A549 (cell line): ENCODE measurements around the gene SHISAL1. TPM values are rescaled to one million over a fixed set of nuclear protein-coding genes. Genes with fewer than 3 reads are reported as not detected.

Experiments used
- ATAC-seq, 2 experiments: fragments of 200-7000 bp in 1 of 2; fragments of >200 bp in 1 of 2; cut with Nextera tagmentation in 1 of 2; cut with Tn5 transposase in 1 of 2; 3 replicates each; pipeline versions ENCODE4 v1.8.0 to v1.9.1; 2018 to 2020; ENCODE audit warnings: mild to moderate bottlenecking in 1 of 2, moderate library complexity in 1 of 2
- CTCF ChIA-PET: fragments of 300-600 bp; sonication (Branson Sonifier 250); formaldehyde crosslinking; extraction: SDS; loops from one replicate; lab custom pipeline; 2021; ENCODE audit warnings: antibody characterized with exemption, inconsistent platforms; lab: Yijun Ruan, JAX
- POLR2A ChIA-PET: fragments of 350-600 bp; formaldehyde crosslinking; extraction: SDS; loops from one replicate; lab custom pipeline; 2021; ENCODE audit warnings: antibody characterized with exemption, inconsistent platforms; lab: Yijun Ruan, JAX
- DNase-seq, 2 experiments: peaks; one replicate each; pipeline versions ENCODE4 v3.0.0 to v3.0.0-alpha.2; 2011 to 2016; ENCODE audit warnings: low read depth in 1 of 2, low spot score in 1 of 2
- FAIRE-seq: peaks from 2 replicates; lab custom pipeline; 2011; peaks lifted over from hg19 to GRCh38; lab: Jason Lieb, UNC
- H3K27ac ChIP-seq, 2 experiments: fragments of >200 bp; sonication (Bioruptor Twin); formaldehyde crosslinking; 3 replicates each; pipeline ENCODE4 v1.5.1; 2016 to 2017
- H3K4me1 ChIP-seq: fragments of >200 bp; sonication (Bioruptor Twin); formaldehyde crosslinking; 3 replicates; pipeline ENCODE4 v1.6.1; 2016
- H3K4me2 ChIP-seq: fragments of >200 bp; sonication (Bioruptor Twin); formaldehyde crosslinking; 3 replicates; pipeline ENCODE4 v1.6.1; 2016
- H3K4me3 ChIP-seq: fragments of >200 bp; sonication (Bioruptor Twin); formaldehyde crosslinking; 3 replicates; pipeline ENCODE4 v1.5.1; 2016
- H3K9me3 ChIP-seq: fragments of >200 bp; sonication (Bioruptor Twin); formaldehyde crosslinking; 3 replicates; pipeline ENCODE4 v1.6.1; 2016
- CBX2 ChIP-seq: fragments of 200-600 bp; sonication (generic); IDR thresholded peaks from 2 replicates; pipeline ENCODE4 v1.6.1; 2016; ENCODE audit warnings: low read depth, mild to moderate bottlenecking, borderline replicate concordance
- CBX8 ChIP-seq: fragments of 200-600 bp; sonication (generic); IDR thresholded peaks from 2 replicates; pipeline ENCODE4 v1.6.1; 2016
- CHD4 ChIP-seq: fragments of 200-600 bp; sonication (generic); IDR thresholded peaks from 2 replicates; pipeline ENCODE4 v1.6.1; 2016; ENCODE audit warnings: antibody characterized with exemption, mild to moderate bottlenecking, borderline replicate concordance
- EHF ChIP-seq: fragments of 250-450 bp; sonication (Bioruptor Pico); IDR thresholded peaks from 2 replicates; pipeline ENCODE4 v1.5.0; 2020; ENCODE audit warnings: mild to moderate bottlenecking
- EP300 ChIP-seq, 2 experiments: fragments of >200 bp; sonication (Bioruptor Twin); formaldehyde crosslinking; IDR thresholded peaks; 2 replicates in 1 of 2; 3 replicates in 1 of 2; pipeline ENCODE4 v1.6.1; 2016 to 2017
- ESRRA ChIP-seq: fragments of 150-350 bp; IDR thresholded peaks from 2 replicates; pipeline ENCODE4 v1.6.1; 2014; ENCODE audit warnings: mild to moderate bottlenecking, low read length, borderline replicate concordance
- FOSB ChIP-seq: fragments of 250-450 bp; sonication (Bioruptor Pico); IDR thresholded peaks from 2 replicates; pipeline ENCODE4 v1.5.0; 2020; ENCODE audit warnings: mild to moderate bottlenecking, moderate library complexity
- FOSL2 ChIP-seq, 2 experiments: fragments of 450-650 bp in 1 of 2; fragments of >200 bp in 1 of 2; sonication (Bioruptor Twin) in 1 of 2; formaldehyde crosslinking; IDR thresholded peaks; 2 replicates each; pipeline versions ENCODE4 v1.5.0 to v1.6.1; 2016 to 2020; ENCODE audit warnings: mild to moderate bottlenecking in 1 of 2, moderate library complexity in 1 of 2
- FOXS1 ChIP-seq: fragments of 250-450 bp; sonication (Bioruptor Pico); IDR thresholded peaks from 2 replicates; pipeline ENCODE4 v1.5.0; 2020; ENCODE audit warnings: mild to moderate bottlenecking, moderate library complexity
- GATA3 ChIP-seq: IDR thresholded peaks from 2 replicates; pipeline ENCODE4 v1.6.1; 2012; ENCODE audit warnings: borderline replicate concordance
- HDAC2 ChIP-seq: fragments of 200-600 bp; sonication (generic); IDR thresholded peaks from 2 replicates; pipeline ENCODE4 v1.6.1; 2016
- HEYL ChIP-seq: fragments of 250-450 bp; sonication (Bioruptor Pico); IDR thresholded peaks from 2 replicates; pipeline ENCODE4 v1.8.0; 2021; ENCODE audit warnings: mild to moderate bottlenecking, moderate library complexity
- HOXA7 ChIP-seq: fragments of 250-450 bp; sonication (Bioruptor Pico); IDR thresholded peaks from 2 replicates; pipeline ENCODE4 v1.5.0; 2020; ENCODE audit warnings: mild to moderate bottlenecking, moderate library complexity
- HOXB13 ChIP-seq: fragments of 250-450 bp; sonication (Bioruptor Pico); IDR thresholded peaks from 2 replicates; pipeline ENCODE4 v1.5.0; 2020; ENCODE audit warnings: low read depth, mild to moderate bottlenecking, moderate library complexity
- JUNB ChIP-seq: fragments of >200 bp; sonication (Bioruptor Twin); formaldehyde crosslinking; IDR thresholded peaks from 2 replicates; pipeline ENCODE4 v1.6.1; 2016
- PHF8 ChIP-seq: fragments of 200-600 bp; sonication (generic); IDR thresholded peaks from 2 replicates; pipeline ENCODE4 v1.6.1; 2016; ENCODE audit warnings: low read depth, mild to moderate bottlenecking, antibody characterized with exemption, moderate library complexity, borderline replicate concordance
- POLR2AphosphoS2 ChIP-seq: conservative IDR thresholded peaks from 2 replicates; pipeline ENCODE4 v1.6.1; 2012; ENCODE audit warnings: low read length, improper control_type of control experiment, inconsistent platforms
- RNF2 ChIP-seq: fragments of 200-600 bp; sonication (generic); IDR thresholded peaks from 2 replicates; pipeline ENCODE4 v1.6.1; 2016; ENCODE audit warnings: low read depth, mild to moderate bottlenecking, antibody characterized with exemption, moderate library complexity, borderline replicate concordance
- SMC3 ChIP-seq: fragments of >200 bp; sonication (Bioruptor Twin); formaldehyde crosslinking; IDR thresholded peaks from 3 replicates; pipeline ENCODE4 v1.6.1; 2018; ENCODE audit warnings: inconsistent platforms
- SREBF2 ChIP-seq: fragments of 450-650 bp; IDR thresholded peaks from 2 replicates; pipeline ENCODE4 v1.6.1; 2014; ENCODE audit warnings: mild to moderate bottlenecking, moderate library complexity
- TFCP2L1 ChIP-seq: fragments of 250-450 bp; sonication (Bioruptor Pico); IDR thresholded peaks from 2 replicates; pipeline ENCODE4 v1.5.0; 2021; ENCODE audit warnings: mild to moderate bottlenecking
- ZC3H11A ChIP-seq: fragments of 450-650 bp; IDR thresholded peaks from 2 replicates; pipeline ENCODE4 v1.6.1; 2014; ENCODE audit warnings: antibody characterized with exemption, mild to moderate bottlenecking
- ZFP36 ChIP-seq: fragments of 450-650 bp; IDR thresholded peaks from 2 replicates; pipeline ENCODE4 v1.6.1; 2014; ENCODE audit warnings: borderline replicate concordance; ENCODE audit not compliant: partially characterized antibody
- WGBS: methylation state at CpG from one replicate; pipeline ENCODE4 v1.1.6; 2017; ENCODE audit errors: missing lambda C conversion rate; 5-methylcytosine and 5-hydroxymethylcytosine counted together
- polyA plus RNA-seq, 4 experiments: library from polyadenylated mRNA; depleted of rRNA in 3 of 4; stranded (reverse); fragments of >200 nt; fragmentation: RNase III in 1 of 4; extraction: RNeasy Plus Mini Kit Qiagen cat#74134 plus additional on column Dnase treatment in 1 of 4; gene quantifications; 2 replicates in 3 of 4; 3 replicates in 1 of 4; pipeline ENCODE4 v1.2.3, GENCODE V29; 2011 to 2017
- TF ChIP-seq, protein P1 (sequence below): fragments of 450-650 bp; IDR thresholded peaks from 2 replicates; pipeline ENCODE4 v1.6.1; 2014; ENCODE audit warnings: antibody characterized with exemption
- TF ChIP-seq, protein P2 (sequence below): fragments of >200 bp; sonication (Bioruptor Twin); formaldehyde crosslinking; IDR thresholded peaks from 2 replicates; pipeline ENCODE4 v1.6.1; 2016
- TF ChIP-seq, protein P3 (sequence below): fragments of >200 bp; sonication (Bioruptor Twin); formaldehyde crosslinking; IDR thresholded peaks from 3 replicates; pipeline ENCODE4 v1.6.1; 2016

SHISAL1 gene
- polyA plus RNA-seq, 2 of the 4 experiments (the other 2 are of a cell fraction), result 0.61 to 1.9 TPM

GRCh38 chr22:44277386-44278135 lies 35.2 kb downstream of the SHISAL1 start (continued):
- TF ChIP-seq, protein P1, sequence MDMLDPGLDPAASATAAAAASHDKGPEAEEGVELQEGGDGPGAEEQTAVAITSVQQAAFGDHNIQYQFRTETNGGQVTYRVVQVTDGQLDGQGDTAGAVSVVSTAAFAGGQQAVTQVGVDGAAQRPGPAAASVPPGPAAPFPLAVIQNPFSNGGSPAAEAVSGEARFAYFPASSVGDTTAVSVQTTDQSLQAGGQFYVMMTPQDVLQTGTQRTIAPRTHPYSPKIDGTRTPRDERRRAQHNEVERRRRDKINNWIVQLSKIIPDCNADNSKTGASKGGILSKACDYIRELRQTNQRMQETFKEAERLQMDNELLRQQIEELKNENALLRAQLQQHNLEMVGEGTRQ, result no peak
- TF ChIP-seq EP300 (IDR thresholded peaks at IDR 0.05), result no peak
- TF ChIP-seq CBX8, result no peak

- Histone ChIP-seq H3K4me2 (no peak overlapping the region), H3K27ac (no peak overlapping the region), H3K9me3 (no peaks in the 10 kb centered on the region), H3K4me3 (no peak overlapping the region), H3K4me1 (no peaks in the 10 kb centered on the region)
- ChIA-PET POLR2A (no interaction called here), CTCF (interaction anchor here (1.1 kb wide), 1 partner anchor 350 kb away, joined by 3 read pairs; no protein-coding TSS in a partner anchor)
- ATAC-seq (no peak), FAIRE-seq (no peak), DNase-seq (no peak)
- 63% methylated on average over 16 of the region's 18 CpGs for WGBS
- no peak for TF ChIP-seq FOXS1 (CRISPR knock-in tag)
- TF ChIP-seq CBX8, result no peak
- no peak for TF ChIP-seq CHD4
- TF ChIP-seq JUNB, result no peak
- TF ChIP-seq TFCP2L1, result no peak
- no peak for TF ChIP-seq EP300 (IDR thresholded peaks at IDR 0.05)
- no peak for TF ChIP-seq SREBF2
- no peak for TF ChIP-seq ESRRA
- no peak for TF ChIP-seq ZFP36
- no peak for TF ChIP-seq HDAC2
Measured at GRCh38 chr22:44276706-44277356, 35.9 kb downstream of the SHISAL1 start.

DNA sequence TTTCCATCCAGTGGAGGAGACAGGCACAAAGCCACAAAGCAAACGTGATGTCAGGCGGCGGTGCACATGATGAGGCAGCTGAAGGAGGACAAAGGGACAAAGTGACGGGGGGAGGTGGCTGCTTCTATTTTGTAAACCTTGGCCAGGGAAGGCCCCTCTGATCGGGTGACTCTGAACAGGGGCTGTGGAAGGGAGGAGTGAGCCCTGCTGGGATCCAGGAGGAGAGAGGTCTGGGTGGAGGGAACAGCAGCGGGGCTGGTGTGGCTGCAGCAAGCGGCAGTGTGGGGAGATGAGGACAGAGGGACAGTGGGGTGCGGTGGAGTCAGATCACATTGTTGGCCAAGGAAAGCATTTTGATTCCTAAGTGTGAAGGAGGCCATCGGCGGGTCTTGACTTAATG lies 36.7 kb downstream of the SHISAL1 start:
- ChIA-PET POLR2A (no interaction called here), CTCF (no interaction called here)

More for the DNA sequence above, 36.7 kb downstream of the SHISAL1 start:
- no peak for ATAC-seq
- H3K4me2 ChIP-seq, result no peak overlapping the region
- no peak for TF ChIP-seq HEYL (CRISPR knock-in tag)
- TF ChIP-seq PHF8, result no peak
- no peak for TF ChIP-seq FOSB (CRISPR knock-in tag)
- no peak for TF ChIP-seq ZFP36
- TF ChIP-seq ESRRA, result no peak
- no peak for TF ChIP-seq GATA3
- no peak for TF ChIP-seq POLR2AphosphoS2
- TF ChIP-seq SMC3, result no peak
- no peak for TF ChIP-seq HOXA7 (CRISPR knock-in tag)
- no peak for TF ChIP-seq EP300 (IDR thresholded peaks at IDR 0.05)
- no peak for TF ChIP-seq FOSL2 (IDR thresholded peaks at IDR 0.05)
- no peak for TF ChIP-seq FOSL2 (CRISPR knock-in tag; IDR thresholded peaks at IDR 0.05)
- TF ChIP-seq, protein P2, sequence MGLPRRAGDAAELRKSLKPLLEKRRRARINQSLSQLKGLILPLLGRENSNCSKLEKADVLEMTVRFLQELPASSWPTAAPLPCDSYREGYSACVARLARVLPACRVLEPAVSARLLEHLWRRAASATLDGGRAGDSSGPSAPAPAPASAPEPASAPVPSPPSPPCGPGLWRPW, result no peak
- TF ChIP-seq CBX8, result no peak
- no peak for TF ChIP-seq CBX2
- TF ChIP-seq, protein P3, sequence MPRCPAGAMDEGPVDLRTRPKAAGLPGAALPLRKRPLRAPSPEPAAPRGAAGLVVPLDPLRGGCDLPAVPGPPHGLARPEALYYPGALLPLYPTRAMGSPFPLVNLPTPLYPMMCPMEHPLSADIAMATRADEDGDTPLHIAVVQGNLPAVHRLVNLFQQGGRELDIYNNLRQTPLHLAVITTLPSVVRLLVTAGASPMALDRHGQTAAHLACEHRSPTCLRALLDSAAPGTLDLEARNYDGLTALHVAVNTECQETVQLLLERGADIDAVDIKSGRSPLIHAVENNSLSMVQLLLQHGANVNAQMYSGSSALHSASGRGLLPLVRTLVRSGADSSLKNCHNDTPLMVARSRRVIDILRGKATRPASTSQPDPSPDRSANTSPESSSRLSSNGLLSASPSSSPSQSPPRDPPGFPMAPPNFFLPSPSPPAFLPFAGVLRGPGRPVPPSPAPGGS, result no peak
- no peak for TF ChIP-seq EHF (CRISPR knock-in tag)
- TF ChIP-seq ZC3H11A, result no peak
- TF ChIP-seq HDAC2, result no peak
- no peak for TF ChIP-seq RNF2
- TF ChIP-seq HOXB13 (CRISPR knock-in tag), result no peak
- no peak for DNase-seq
- 72% methylated on average over 10 of the region's 10 CpGs for WGBS
- no peaks in the 10 kb centered on the region for H3K4me1 ChIP-seq
- no peak overlapping the region for H3K4me3 ChIP-seq
- FAIRE-seq, result no peak
- H3K27ac ChIP-seq, result no peak overlapping the region
- H3K9me3 ChIP-seq, result no peaks in the 10 kb centered on the region
